Pancreas (tissue), 10 donors: ENCODE results near the gene MED17. TPM values are rescaled to one million over a fixed set of nuclear protein-coding genes. Genes with fewer than 3 reads are reported as not detected.

Source experiments
- ATAC-seq, 4 donors: fragments of 200-7000 bp; cut with Tn5 transposase; one replicate each; pipeline versions ENCODE4 v1.8.0 to v1.9.1; 2020; ENCODE audit warnings: mild to moderate bottlenecking in 4 of 4, moderate library complexity in 4 of 4
- DNase-seq, 6 donors: peaks; one replicate each; pipeline ENCODE4 v3.0.0-alpha.2; 2020
- FAIRE-seq: peaks from 2 replicates; lab custom pipeline; 2012; peaks lifted over from hg19 to GRCh38; lab: Jason Lieb, UNC
- H3K27ac ChIP-seq, 4 donors: fragments of 200-600 bp; sonication (generic); 1 replicate in 3 of 4; 2 replicates in 1 of 4; pipeline versions ENCODE4 v1.5.0 to v1.8.0; 2020
- H3K27me3 ChIP-seq, 4 donors: fragments of 200-600 bp; one replicate each; pipeline ENCODE4 v1.8.0; 2021
- H3K36me3 ChIP-seq, 3 donors: fragments of 200-600 bp; sonication (generic) in 1 of 3; one replicate each; pipeline versions ENCODE4 v1.5.0 to v1.8.0; 2020 to 2021
- H3K4me1 ChIP-seq, 3 donors: fragments of 200-600 bp; one replicate each; pipeline ENCODE4 v1.8.0; 2021
- H3K4me3 ChIP-seq, 4 donors: fragments of 200-600 bp; sonication (generic) in 2 of 4; one replicate each; pipeline versions ENCODE4 v1.5.0 to v1.8.0; 2020 to 2021
- H3K9me3 ChIP-seq, 4 donors: fragments of 200-600 bp; one replicate each; pipeline ENCODE4 v1.8.0; 2021
- WGBS, 2 donors: extraction: QIAGEN DNeasy Blood & Tissue Kit; methylation state at CpG; one replicate each; pipeline ENCODE4 v1.1.7; 2013; 5-methylcytosine and 5-hydroxymethylcytosine counted together
- intact Hi-C, 3 donors: fragments of 100-400 bp; cut with DNase I; formaldehyde crosslinking; loops; one replicate each; pipeline versions ENCODE4 v1.11.1 to v1.14.2; 2022
- polyA plus RNA-seq, 2 donors: library from polyadenylated mRNA; stranded (reverse); fragments of 200-250 nt; gene quantifications; one replicate each; pipeline ENCODE4 v1.2.3, GENCODE V29; 2013
- total RNA-seq, 6 donors: library from RNA; stranded (reverse); fragmentation: NEBNext Ultra II Directional in 4 of 6; extraction: Animal tissue kit (Norgen Biotek cat#: 25700) in 4 of 6; gene quantifications; one replicate each; pipeline versions ENCODE4 v1.2.1 to v1.2.4, GENCODE V29; 2021 to 2023
- TF ChIP-seq, protein P1 (sequence below), 4 donors: fragments of 200-600 bp; sonication (generic) in 3 of 4; IDR thresholded peaks; one replicate each; pipeline versions ENCODE4 v1.5.0 to v1.8.0; 2021; ENCODE audit warnings: antibody characterized with exemption in 4 of 4
- donor health status: healthy with polysubstance abuse.
- donor health status: DM: no; HTN: no; CAD: no; lungs with moderate emphysema.
- donor health status: DM: no; HTN: no; CAD: no.
- donor health status: control.
- donor health status: control.
- donor health status: Bipolar disorder and iron deficiency.
- donor health status: DM: yes; HTN: yes; CAD: no.
- donor health status: DM: no; HTN: no; CAD: no.
- donor health status: DM: no; HTN: no; CAD: no.
- donor health status: DM: yes; HTN: yes; CAD: no.

MED17 gene
- total and polyA plus RNA-seq, 8 donors, result 6.6 to 17.8 (median 11.1) TPM

DNA sequence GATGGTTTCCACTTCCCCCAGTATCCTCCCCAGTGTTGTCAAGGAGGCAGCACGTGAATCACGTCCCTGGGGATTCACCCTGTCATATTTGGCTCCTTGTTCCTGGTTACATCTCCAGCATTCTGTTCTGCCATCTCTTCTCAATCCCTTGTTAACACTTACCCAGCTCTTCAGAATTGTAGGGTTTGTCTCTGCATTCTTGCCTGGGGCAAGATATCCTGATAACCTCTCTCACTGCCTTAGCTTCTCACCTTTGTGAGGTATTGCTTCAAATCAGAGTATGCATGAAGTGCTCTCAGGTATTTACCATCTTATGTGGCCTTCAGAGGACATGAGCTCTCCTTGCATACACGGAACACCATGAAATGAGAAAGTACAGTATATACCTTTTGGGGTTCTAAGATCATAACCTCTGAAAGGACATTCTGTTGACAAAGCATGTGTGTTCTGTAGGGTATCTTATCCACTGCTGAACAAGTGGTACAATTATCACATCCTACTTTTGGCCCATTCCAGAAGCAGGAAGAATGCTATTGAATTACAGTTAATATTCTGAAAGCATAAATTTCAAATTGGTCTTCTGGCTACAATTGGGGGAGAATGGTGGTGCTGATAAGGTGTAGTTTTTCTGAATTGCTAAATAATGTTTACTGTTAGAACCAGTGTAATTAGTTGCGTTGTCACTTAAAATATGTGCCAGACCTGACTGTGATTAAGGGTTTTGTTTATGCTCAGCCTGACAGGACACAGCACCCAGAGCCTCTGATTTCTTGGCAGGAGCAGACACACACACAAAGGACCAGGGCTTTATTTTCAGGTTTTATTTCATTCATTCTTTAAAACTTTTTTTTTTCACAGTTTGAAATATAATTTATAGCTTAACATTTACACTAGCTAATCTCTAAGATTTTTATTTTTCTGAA lies 33.6 kb downstream of the MED17 start:
- no peak overlapping the region for H3K4me3 ChIP-seq
- intact Hi-C loops, result no loop called here
- H3K27ac ChIP-seq, result no peak overlapping the region
- no peaks in the 10 kb centered on the region for H3K27me3 ChIP-seq
- DNase-seq (no peak), FAIRE-seq (no peak), ATAC-seq (peak in 1 of 4 donors; percentile 37)
- peaks cover 0 to 5% (median 0%) of the 10 kb centered on the region in 3 donors for H3K4me1 ChIP-seq
- peaks cover 0 to 2% (median 0%) of the 10 kb centered on the region in 3 donors for H3K36me3 ChIP-seq
- TF ChIP-seq, protein P1, sequence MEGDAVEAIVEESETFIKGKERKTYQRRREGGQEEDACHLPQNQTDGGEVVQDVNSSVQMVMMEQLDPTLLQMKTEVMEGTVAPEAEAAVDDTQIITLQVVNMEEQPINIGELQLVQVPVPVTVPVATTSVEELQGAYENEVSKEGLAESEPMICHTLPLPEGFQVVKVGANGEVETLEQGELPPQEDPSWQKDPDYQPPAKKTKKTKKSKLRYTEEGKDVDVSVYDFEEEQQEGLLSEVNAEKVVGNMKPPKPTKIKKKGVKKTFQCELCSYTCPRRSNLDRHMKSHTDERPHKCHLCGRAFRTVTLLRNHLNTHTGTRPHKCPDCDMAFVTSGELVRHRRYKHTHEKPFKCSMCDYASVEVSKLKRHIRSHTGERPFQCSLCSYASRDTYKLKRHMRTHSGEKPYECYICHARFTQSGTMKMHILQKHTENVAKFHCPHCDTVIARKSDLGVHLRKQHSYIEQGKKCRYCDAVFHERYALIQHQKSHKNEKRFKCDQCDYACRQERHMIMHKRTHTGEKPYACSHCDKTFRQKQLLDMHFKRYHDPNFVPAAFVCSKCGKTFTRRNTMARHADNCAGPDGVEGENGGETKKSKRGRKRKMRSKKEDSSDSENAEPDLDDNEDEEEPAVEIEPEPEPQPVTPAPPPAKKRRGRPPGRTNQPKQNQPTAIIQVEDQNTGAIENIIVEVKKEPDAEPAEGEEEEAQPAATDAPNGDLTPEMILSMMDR (IDR thresholded peaks at IDR 0.05), result no peak
- no peaks in the 10 kb centered on the region for H3K9me3 ChIP-seq
- 49 to 59% methylated on average over 4 of the region's 4 CpGs for WGBS, 2 donors

DNA sequence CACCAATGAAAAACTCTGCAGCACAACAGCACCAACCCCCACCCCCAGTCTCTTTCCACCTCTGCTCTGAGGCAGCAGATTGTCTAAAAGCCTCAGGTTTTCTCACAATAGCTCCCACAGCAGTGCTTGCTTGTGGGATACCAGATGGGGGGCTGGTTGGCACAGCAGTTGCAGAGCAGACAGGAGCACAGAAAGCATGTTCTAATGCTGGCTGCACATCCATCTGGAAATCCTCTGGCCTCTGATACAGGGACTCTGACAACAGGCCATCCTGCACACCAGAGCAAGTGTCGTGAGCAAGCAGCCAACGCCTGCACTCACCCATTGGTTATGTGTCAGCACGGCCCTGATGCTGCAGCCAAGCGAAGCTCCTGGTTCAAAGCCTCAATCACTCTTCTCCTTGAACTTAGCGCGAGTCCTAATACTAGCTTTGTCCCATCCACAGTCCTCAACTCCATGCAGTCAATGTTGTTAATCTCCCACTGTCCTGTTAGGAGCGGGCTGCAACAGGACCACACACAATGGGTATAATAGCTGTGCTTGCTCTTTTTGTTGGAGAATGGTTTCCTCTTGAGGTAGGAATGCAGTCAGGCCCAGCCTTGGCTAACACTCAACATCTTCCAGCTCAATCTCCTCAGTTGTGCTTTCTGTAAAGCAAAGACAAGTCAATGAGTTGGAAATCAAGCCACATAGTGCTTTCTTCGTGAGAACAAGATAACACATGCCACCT lies 36.0 kb downstream of the MED17 start:
- H3K9me3 ChIP-seq, result no peaks in the 10 kb centered on the region
- TF ChIP-seq, protein P1 (IDR thresholded peaks at IDR 0.05), result no peak
- H3K4me3 ChIP-seq, result no peak overlapping the region
- no peaks in the 10 kb centered on the region for H3K36me3 ChIP-seq
- no peak for ATAC-seq
- DNase-seq, result no peak
- no peaks in the 10 kb centered on the region for H3K27me3 ChIP-seq
- FAIRE-seq, result no peak
- intact Hi-C loops, result no loop called here
- WGBS, 2 donors, result 88 to 89% methylated on average over 8 of the region's 8 CpGs
- H3K27ac ChIP-seq, result no peak overlapping the region
- H3K4me1 ChIP-seq, result no peaks in the 10 kb centered on the region

DNA sequence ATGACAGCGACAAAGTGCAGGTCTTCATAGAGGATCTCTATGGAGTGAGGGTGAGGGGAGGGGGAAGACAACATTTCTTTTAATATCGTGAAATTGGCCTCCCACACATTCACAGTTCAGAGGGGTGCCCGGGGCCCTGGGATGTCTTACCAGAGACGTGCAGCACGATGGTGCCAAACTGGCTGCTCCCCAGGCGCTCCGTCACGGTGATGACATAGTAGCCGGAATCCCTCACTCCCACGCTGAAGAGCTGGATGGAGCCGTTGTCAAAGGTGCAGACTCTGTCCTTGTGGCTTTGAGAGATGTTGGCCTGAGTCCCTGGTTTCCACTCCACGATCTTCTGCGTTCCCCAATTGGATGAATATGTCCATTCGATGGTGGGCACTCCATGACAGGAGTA lies 36.8 kb downstream of the MED17 start:
- TF ChIP-seq, protein P1 (IDR thresholded peaks at IDR 0.05), result no peak
- 93% methylated on average over 14 of the region's 14 CpGs for WGBS, 2 donors
- intact Hi-C loops, result no loop called here
- no peak for ATAC-seq
- no peaks in the 10 kb centered on the region for H3K4me1 ChIP-seq
- H3K36me3 ChIP-seq, result no peaks in the 10 kb centered on the region
- no peak overlapping the region for H3K4me3 ChIP-seq
- H3K9me3 ChIP-seq, result no peaks in the 10 kb centered on the region
- no peak for FAIRE-seq
- H3K27ac ChIP-seq, result no peak overlapping the region
- no peaks in the 10 kb centered on the region for H3K27me3 ChIP-seq
- peak in 1 of 6 donors; percentile 42 for DNase-seq

DNA sequence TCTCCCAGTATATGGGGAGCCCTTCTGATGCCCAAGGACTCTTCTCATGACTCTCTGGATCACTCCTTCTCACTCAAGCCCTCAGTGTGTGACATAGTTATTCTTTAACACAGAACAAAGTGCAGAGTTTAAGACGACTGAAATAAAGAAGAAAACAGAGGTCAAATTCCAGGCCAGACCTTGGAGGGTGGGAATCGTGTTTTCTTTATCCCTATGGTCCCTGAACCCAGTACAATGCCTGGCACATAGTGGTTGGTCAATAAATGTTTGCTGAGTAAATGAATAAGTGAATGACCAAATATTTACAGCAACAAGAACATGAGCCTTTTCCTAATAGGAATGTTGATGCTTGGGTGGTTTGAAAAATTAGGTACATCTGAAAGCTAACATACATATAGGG lies 37.5 kb downstream of the MED17 start:
- FAIRE-seq (no peak), DNase-seq (no peak), ATAC-seq (peak in 1 of 4 donors; percentile 37)
- Histone ChIP-seq H3K27ac (no peak overlapping the region), H3K27me3 (no peaks in the 10 kb centered on the region), H3K36me3 (no peaks in the 10 kb centered on the region), H3K4me3 (no peak overlapping the region), H3K4me1 (no peaks in the 10 kb centered on the region), H3K9me3 (no peaks in the 10 kb centered on the region)
- TF ChIP-seq, protein P1 (IDR thresholded peaks at IDR 0.05), result no peak
- WGBS, 2 donors, result 8 to 10% methylated on average over 2 of the region's 2 CpGs
- intact Hi-C loops, result no loop called here
